Measurements from ENCODE around the gene PLA2G1B.

GRCh38 chr12:120350576-120351350 lies 23.2 kb upstream of the PLA2G1B start:
- no peak for TF ChIP-seq POLR2A (IDR thresholded peaks at IDR 0.05)
- TF ChIP-seq CTCF (IDR thresholded peaks at IDR 0.05) = no peak
- no peak for TF ChIP-seq POLR2AphosphoS5 (IDR thresholded peaks at IDR 0.05)

Measured in gastroesophageal sphincter (tissue), 3 donors.